Cardiac fibroblast (primary cell): ENCODE measurements around the gene PCSK5.

Source experiments
- DNase-seq, 2 donors: peaks; one replicate each; pipeline versions ENCODE4 v3.0.0 to v3.0.0-alpha.2; 2010; ENCODE audit warnings: low read depth in 2 of 2
- H3K4me3 ChIP-seq, 2 donors: replicated peaks in 1 of 2; 1 replicate in 1 of 2; 2 replicates in 1 of 2; pipeline ENCODE4 v1.5.1; 2011; ENCODE audit warnings: low read depth in 2 of 2, low read length in 2 of 2, mild to moderate bottlenecking in 2 of 2, moderate library complexity in 1 of 2
- CTCF ChIP-seq: IDR thresholded peaks from one replicate; pipeline ENCODE4 v1.5.1; 2011; ENCODE audit warnings: low read depth, mild to moderate bottlenecking, low read length, inconsistent platforms

PCSK5 gene

DNA sequence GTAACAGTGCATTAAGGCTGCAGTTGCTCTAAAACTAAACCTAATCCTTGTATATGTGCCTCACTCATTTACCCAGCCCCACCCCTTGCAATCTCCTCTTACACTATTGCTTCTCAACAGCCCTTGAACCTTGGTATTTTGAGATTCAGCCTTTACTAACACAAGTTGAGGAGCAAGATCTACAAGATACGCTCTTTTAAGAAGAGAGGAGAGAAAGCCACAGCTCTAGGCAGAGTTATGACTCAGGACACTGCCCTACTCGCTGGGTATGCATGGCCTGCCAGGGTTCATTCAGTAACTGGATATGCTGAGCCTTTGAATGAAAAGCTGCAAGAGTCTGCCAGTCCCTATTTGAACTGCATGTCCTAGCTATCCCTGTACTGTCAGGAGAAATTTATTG lies 219.5 kb downstream of the PCSK5 start:
- H3K4me3 ChIP-seq, result no peak overlapping the region
- TF ChIP-seq CTCF, result no peak
- peak in 1 of 2 donors; percentile 5 for DNase-seq

GRCh38 chr9:76112151-76112550 lies 221.7 kb downstream of the PCSK5 start:
- TF ChIP-seq CTCF, result no peak
- H3K4me3 ChIP-seq, result no peak overlapping the region
- DNase-seq, result no peak

GRCh38 chr9:76114144-76114543 lies 223.7 kb downstream of the PCSK5 start:
- H3K4me3 ChIP-seq, result no peak overlapping the region
- DNase-seq, result peak; percentile 13 to 16
- no peak for TF ChIP-seq CTCF

DNA sequence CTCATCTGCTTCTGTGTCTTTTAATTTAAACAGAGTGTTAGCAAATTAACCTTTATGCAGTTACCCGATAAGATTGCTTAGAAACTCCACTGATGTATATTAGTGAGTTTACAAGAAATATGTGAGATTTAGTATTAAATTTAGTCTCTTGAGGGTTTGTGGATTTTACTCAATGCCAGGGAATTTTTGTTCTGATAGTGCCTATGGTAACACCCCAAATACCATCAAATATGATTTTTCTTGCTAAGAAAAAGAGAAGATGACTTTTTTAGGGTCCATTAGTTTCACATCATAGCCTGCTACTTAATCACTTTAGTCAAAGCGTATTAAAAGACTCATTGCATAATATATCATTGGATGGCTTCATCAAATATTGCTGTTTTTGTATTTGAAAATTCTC lies 224.9 kb downstream of the PCSK5 start:
- TF ChIP-seq CTCF, result no peak
- no peak overlapping the region for H3K4me3 ChIP-seq
- peak; percentile 16 to 52 for DNase-seq

GRCh38 chr9:76115982-76116646 lies 225.6 kb downstream of the PCSK5 start:
- TF ChIP-seq CTCF, result no peak
- DNase-seq, result no peak

DNA sequence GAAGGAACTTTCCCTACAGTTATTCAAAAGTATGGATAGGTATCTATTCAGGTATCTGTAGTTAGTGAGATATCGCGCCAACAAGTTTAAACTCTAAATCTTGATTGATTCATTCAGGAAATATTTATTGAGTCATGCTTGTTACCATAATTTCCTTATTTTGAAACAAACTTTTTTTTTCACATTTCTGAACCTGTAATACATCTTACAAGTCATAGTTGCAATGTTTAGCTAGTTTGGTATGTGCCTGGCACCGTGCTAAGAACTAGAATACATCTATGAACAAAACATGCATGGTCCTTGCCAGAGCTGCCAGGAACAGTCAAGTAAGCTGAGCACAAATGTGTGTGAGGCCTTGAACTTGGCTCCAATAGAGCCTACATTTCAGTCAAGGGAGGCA lies 226.4 kb downstream of the PCSK5 start:
- TF ChIP-seq CTCF, result no peak
- H3K4me3 ChIP-seq, result no peak overlapping the region
- DNase-seq, result peak; percentile 29 to 33

More at GRCh38 chr9:76115982-76116646, 225.6 kb downstream of the PCSK5 start:
- no peak overlapping the region for H3K4me3 ChIP-seq

DNA sequence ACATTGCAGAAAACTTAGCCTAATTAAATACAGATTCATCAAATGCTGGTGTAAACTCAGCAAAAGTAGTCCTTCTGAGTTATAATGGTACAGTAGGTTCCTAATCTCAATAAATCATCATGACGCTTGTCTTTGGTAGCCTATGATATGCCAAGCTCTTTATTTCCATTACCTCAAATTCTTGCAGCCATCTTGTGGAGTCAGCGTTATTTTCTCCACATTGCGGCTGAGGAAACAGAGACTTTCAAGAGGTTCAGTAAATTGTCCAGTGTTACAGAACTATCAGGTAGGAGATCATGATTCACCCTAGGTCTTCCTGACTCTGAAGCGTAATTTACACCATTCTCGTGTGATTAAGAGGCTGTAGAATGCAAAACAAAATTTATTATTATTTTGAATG lies 237.2 kb downstream of the PCSK5 start:
- no peak overlapping the region for H3K4me3 ChIP-seq
- no peak for DNase-seq
- TF ChIP-seq CTCF, result no peak
